Gastroesophageal sphincter (tissue), 4 donors: Measurements from ENCODE around the gene CLIC3. TPM values are rescaled to one million over a fixed set of nuclear protein-coding genes. Genes with fewer than 3 reads are reported as not detected.

Experiments
- ATAC-seq: fragments of 150-250 bp; one replicate; pipeline ENCODE4 v1.9.1; 2016; ENCODE audit warnings: mild to moderate bottlenecking, moderate library complexity
- H3K27ac ChIP-seq, 4 donors: fragments of 200-600 bp; sonication (generic) in 3 of 4; 1 replicate in 3 of 4; 2 replicates in 1 of 4; pipeline ENCODE4 v1.5.1; 2016 to 2019
- H3K27me3 ChIP-seq: fragments of 200-600 bp; sonication (generic); one replicate; pipeline ENCODE4 v1.5.1; 2019
- H3K36me3 ChIP-seq, 2 donors: fragments of 200-600 bp; sonication (generic); one replicate each; pipeline ENCODE4 v1.5.1; 2019; ENCODE audit warnings: control low read depth in 1 of 2
- H3K4me1 ChIP-seq, 3 donors: fragments of 200-600 bp; sonication (generic); 1 replicate in 2 of 3; 2 replicates in 1 of 3; pipeline ENCODE4 v1.5.1; 2016 to 2019; ENCODE audit warnings: control low read depth in 2 of 3
- H3K4me3 ChIP-seq, 2 donors: fragments of 200-600 bp; sonication (generic); one replicate each; pipeline ENCODE4 v1.5.1; 2019; ENCODE audit warnings: mild to moderate bottlenecking in 1 of 2, moderate library complexity in 1 of 2
- H3K9me3 ChIP-seq, 3 donors: fragments of 200-600 bp; sonication (generic); one replicate each; pipeline ENCODE4 v1.5.1; 2017 to 2019; ENCODE audit warnings: control low read depth in 2 of 3
- CTCF ChIP-seq, 4 experiments: fragments of 200-600 bp in 2 of 4; fragments of 450-650 bp in 2 of 4; sonication (generic) in 1 of 4; IDR thresholded peaks; one replicate each; pipeline ENCODE4 v1.5.1; 2017 to 2019; ENCODE audit warnings: antibody characterized with exemption in 4 of 4, mild to moderate bottlenecking in 2 of 4, moderate library complexity in 2 of 4
- EP300 ChIP-seq: sonication (generic); formaldehyde crosslinking; IDR thresholded peaks from one replicate; pipeline ENCODE4 v1.6.1; 2017; ENCODE audit warnings: antibody characterized with exemption, mild to moderate bottlenecking
- POLR2A ChIP-seq, 2 donors: fragments of 450-650 bp; IDR thresholded peaks; one replicate each; pipeline ENCODE4 v1.6.1; 2017; ENCODE audit warnings: antibody characterized with exemption in 2 of 2, mild to moderate bottlenecking in 2 of 2, moderate library complexity in 1 of 2
- POLR2AphosphoS5 ChIP-seq: sonication (generic); formaldehyde crosslinking; IDR thresholded peaks from one replicate; pipeline ENCODE4 v1.6.1; 2017; ENCODE audit warnings: antibody characterized with exemption
- WGBS, 2 donors: methylation state at CpG; one replicate each; pipeline ENCODE4 v1.1.5; 2018; ENCODE audit warnings: low coverage in 1 of 2; 5-methylcytosine and 5-hydroxymethylcytosine counted together
- total RNA-seq, 4 donors: library from RNA; depleted of rRNA; stranded (reverse); fragments of >200 nt; gene quantifications; one replicate each; pipeline ENCODE4 v1.1.0, GENCODE V29; 2016

CLIC3 gene
- total RNA-seq, 4 donors from 2014 or later: 0.81 to 5.4 (median 2.2) TPM

GRCh38 chr9:137030538-137031527 lies 34.5 kb upstream of the CLIC3 start:
- WGBS, 2 donors: 40 to 94% methylated on average over 1 to 25 of the region's 65 CpGs
- Histone ChIP-seq H3K9me3 (no peaks in the 10 kb centered on the region), H3K4me3 (no peak overlapping the region), H3K36me3 (no peaks in the 10 kb centered on the region), H3K27me3 (peaks cover 16% of the 10 kb centered on the region), H3K27ac (no peak overlapping the region), H3K4me1 (peaks cover 0 to 51% (median 35%) of the 10 kb centered on the region in 3 donors)
- ATAC-seq: no peak
- TF ChIP-seq CTCF (IDR thresholded peaks at IDR 0.05): no peak
- no peak for TF ChIP-seq EP300
- no peak for TF ChIP-seq POLR2A (IDR thresholded peaks at IDR 0.05)
- TF ChIP-seq POLR2AphosphoS5: no peak

- Histone ChIP-seq H3K9me3 (no peaks in the 10 kb centered on the region), H3K4me3 (no peak overlapping the region), H3K27ac (no peak overlapping the region), H3K36me3 (no peaks in the 10 kb centered on the region), H3K27me3 (peaks cover 8% of the 10 kb centered on the region), H3K4me1 (peaks cover 0 to 51% (median 29%) of the 10 kb centered on the region in 3 donors)
- 80% methylated on average over 1 of the region's 15 CpGs; no CpG with 5 or more reads in 1 of the 2 donors for WGBS, 2 donors
- no peak for ATAC-seq
- TF ChIP-seq EP300 (no peak), CTCF (IDR thresholded peaks at IDR 0.05) (no peak), POLR2AphosphoS5 (no peak), POLR2A (IDR thresholded peaks at IDR 0.05) (no peak)
Measured at GRCh38 chr9:137030006-137030405, 33.6 kb upstream of the CLIC3 start.

GRCh38 chr9:137029058-137029936 lies 32.9 kb upstream of the CLIC3 start:
- ATAC-seq: peak; percentile 57
- WGBS, 2 donors: 6% methylated on average over 6 of the region's 19 CpGs; no CpG with 5 or more reads in 1 of the 2 donors
- H3K36me3 ChIP-seq: no peaks in the 10 kb centered on the region
- peak overlapping the region in 2 of 4 donors; percentile 68 to 76 for H3K27ac ChIP-seq
- H3K4me3 ChIP-seq: peak overlapping the region in 1 of 2 donors; percentile 67
- no peaks in the 10 kb centered on the region for H3K9me3 ChIP-seq
- peaks cover 1% of the 10 kb centered on the region for H3K27me3 ChIP-seq
- H3K4me1 ChIP-seq: peaks cover 0 to 44% (median 22%) of the 10 kb centered on the region in 3 donors
- peak in 3 of 4 experiments; percentile 74 to 89 (median 84) for TF ChIP-seq CTCF (IDR thresholded peaks at IDR 0.05)
- no peak for TF ChIP-seq EP300
- no peak for TF ChIP-seq POLR2AphosphoS5
- TF ChIP-seq POLR2A (IDR thresholded peaks at IDR 0.05): no peak

GRCh38 chr9:137028263-137029057 lies 32.1 kb upstream of the CLIC3 start:
- H3K4me1 ChIP-seq: peaks cover 0 to 44% (median 22%) of the 10 kb centered on the region in 3 donors
- no peaks in the 10 kb centered on the region for H3K36me3 ChIP-seq
- H3K4me3 ChIP-seq: peak overlapping the region; percentile 48 to 67
- ATAC-seq: peak; percentile 72
- H3K27me3 ChIP-seq: no peaks in the 10 kb centered on the region
- TF ChIP-seq POLR2A (IDR thresholded peaks at IDR 0.05) (no peak), CTCF (IDR thresholded peaks at IDR 0.05) (peak in 3 of 4 experiments; percentile 18 to 46 (median 26))
- H3K27ac ChIP-seq: peak overlapping the region in 3 of 4 donors; percentile 63 to 76 (median 68)
- H3K9me3 ChIP-seq: no peaks in the 10 kb centered on the region
- WGBS, 2 donors: 0% methylated on average over 1 of the region's 98 CpGs; no CpG with 5 or more reads in 1 of the 2 donors
